AG04450 (cell line): ENCODE measurements around the gene PCP4L1. TPM values are rescaled to one million over a fixed set of nuclear protein-coding genes. Genes with fewer than 3 reads are reported as not detected.

Experiments
- CTCF ChIA-PET: fragments of 300-600, 350-600 bp; formaldehyde crosslinking; extraction: SDS; loops from one replicate; lab custom pipeline; 2022; ENCODE audit warnings: antibody characterized with exemption, inconsistent platforms; lab: Charles Lee
- POLR2A ChIA-PET: fragments of 350-600 bp; formaldehyde crosslinking; extraction: SDS; loops from one replicate; lab custom pipeline; 2021; ENCODE audit warnings: antibody characterized with exemption, inconsistent platforms; lab: Yijun Ruan, JAX
- DNase-seq: peaks from one replicate; pipeline ENCODE4 v3.0.0-alpha.2; 2011; ENCODE audit warnings: low read depth, low spot score
- H3K27ac ChIP-seq: one replicate; pipeline ENCODE4 v1.5.1; 2012; ENCODE audit warnings: low read depth, low read length, control low read depth
- H3K27me3 ChIP-seq: one replicate; pipeline ENCODE4 v1.6.0; 2012; ENCODE audit warnings: low read length; ENCODE audit not compliant: control insufficient read depth, insufficient read depth
- H3K4me3 ChIP-seq: 2 replicates; pipeline ENCODE4 v1.5.1; 2011; ENCODE audit warnings: mild to moderate bottlenecking, low read depth, low read length, control low read depth
- H3K9me3 ChIP-seq: 2 replicates; pipeline ENCODE4 v1.5.1; 2012; ENCODE audit warnings: low read length; ENCODE audit not compliant: control insufficient read depth, insufficient read depth
- polyA plus RNA-seq: library from polyadenylated mRNA; depleted of rRNA; stranded (reverse); fragments of >200 nt; gene quantifications from 2 replicates; pipeline ENCODE4 v1.2.3, GENCODE V29; 2011
- TF ChIP-seq, protein P1 (sequence below): IDR thresholded peaks from 2 replicates; pipeline ENCODE4 v1.5.1; 2011; ENCODE audit warnings: low read depth, low read length, control low read depth, inconsistent platforms

The PCP4L1 gene
- polyA plus RNA-seq, 1 experiment = not detected

DNA sequence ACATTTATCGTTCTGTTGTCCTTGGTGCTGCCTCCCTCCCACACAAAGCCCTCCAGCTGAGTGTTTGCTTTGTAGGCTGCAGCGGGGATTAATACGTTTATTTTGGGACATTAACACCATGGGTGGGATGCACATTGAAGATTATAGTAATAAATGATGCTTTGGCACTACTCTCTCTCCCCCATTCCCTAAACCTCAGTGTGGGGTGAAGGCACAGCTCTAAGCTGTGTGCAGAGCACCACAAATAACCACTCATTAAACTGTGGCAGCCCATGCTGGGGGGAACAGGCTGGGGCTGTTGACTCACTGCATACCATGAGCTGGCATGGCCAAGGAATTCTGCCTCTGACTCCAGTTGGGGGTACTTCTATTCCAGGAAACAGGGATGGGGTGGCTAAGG, 7.7 kb downstream of the PCP4L1 start:
- Histone ChIP-seq H3K27ac (no peak overlapping the region), H3K4me3 (no peak overlapping the region), H3K27me3 (peaks cover 8% of the 10 kb centered on the region), H3K9me3 (no peaks in the 10 kb centered on the region)
- POLR2A ChIA-PET = no interaction called here
- TF ChIP-seq, protein P1, sequence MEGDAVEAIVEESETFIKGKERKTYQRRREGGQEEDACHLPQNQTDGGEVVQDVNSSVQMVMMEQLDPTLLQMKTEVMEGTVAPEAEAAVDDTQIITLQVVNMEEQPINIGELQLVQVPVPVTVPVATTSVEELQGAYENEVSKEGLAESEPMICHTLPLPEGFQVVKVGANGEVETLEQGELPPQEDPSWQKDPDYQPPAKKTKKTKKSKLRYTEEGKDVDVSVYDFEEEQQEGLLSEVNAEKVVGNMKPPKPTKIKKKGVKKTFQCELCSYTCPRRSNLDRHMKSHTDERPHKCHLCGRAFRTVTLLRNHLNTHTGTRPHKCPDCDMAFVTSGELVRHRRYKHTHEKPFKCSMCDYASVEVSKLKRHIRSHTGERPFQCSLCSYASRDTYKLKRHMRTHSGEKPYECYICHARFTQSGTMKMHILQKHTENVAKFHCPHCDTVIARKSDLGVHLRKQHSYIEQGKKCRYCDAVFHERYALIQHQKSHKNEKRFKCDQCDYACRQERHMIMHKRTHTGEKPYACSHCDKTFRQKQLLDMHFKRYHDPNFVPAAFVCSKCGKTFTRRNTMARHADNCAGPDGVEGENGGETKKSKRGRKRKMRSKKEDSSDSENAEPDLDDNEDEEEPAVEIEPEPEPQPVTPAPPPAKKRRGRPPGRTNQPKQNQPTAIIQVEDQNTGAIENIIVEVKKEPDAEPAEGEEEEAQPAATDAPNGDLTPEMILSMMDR = no peak
- no peak for DNase-seq
- CTCF ChIA-PET = no interaction called here

DNA sequence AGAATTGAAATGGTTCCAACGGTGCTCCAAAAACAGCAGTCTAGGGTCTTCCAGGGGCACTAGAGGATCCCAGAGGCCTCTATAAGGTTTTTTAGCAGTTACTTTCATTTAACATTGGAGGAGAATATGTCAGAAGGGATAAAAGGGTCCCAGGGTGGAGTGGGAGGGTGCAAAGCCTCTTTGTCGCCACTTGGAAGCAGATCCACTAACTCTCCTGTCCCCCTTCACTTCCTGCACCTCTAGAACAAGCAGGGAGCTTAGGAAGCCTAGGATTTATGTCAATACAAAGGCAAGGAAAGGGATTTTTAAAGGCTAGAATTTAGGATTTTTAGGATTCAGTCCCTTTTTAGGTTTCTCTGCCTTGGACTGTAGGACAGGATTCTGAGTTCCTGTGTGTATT, 8.3 kb downstream of the PCP4L1 start:
- CTCF ChIA-PET = interaction anchor here (0.6 kb wide), 1 partner anchor 23 kb away, joined by 3 read pairs; no protein-coding TSS in a partner anchor
- no peak overlapping the region for H3K27ac ChIP-seq
- POLR2A ChIA-PET = no interaction called here

DNA sequence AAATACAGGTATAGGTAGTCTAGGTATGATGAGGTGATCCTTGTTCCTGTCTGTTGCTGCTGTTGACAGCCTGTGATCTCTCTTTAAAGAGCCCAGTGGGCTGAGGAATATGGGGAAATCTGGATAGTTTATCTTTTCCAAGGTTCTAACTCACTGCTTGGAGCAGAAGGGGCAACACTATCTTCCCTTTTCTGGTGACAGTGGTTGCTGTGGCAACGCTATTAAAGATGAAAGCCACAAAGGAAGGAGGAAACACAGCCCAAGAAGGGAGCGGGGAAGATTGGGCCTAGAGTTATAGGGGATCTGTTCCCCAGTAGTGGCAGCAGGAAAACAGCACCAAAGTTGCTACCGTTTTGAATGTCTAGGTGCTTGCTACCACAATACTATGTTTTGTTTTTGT, 8.8 kb downstream of the PCP4L1 start:
- ChIA-PET CTCF (interaction anchor here (0.6 kb wide), 1 partner anchor 23 kb away, joined by 3 read pairs; no protein-coding TSS in a partner anchor), POLR2A (no interaction called here)
- H3K9me3 ChIP-seq = no peaks in the 10 kb centered on the region
- H3K27ac ChIP-seq = no peak overlapping the region
- TF ChIP-seq, protein P1 = no peak
- peaks cover 3% of the 10 kb centered on the region for H3K27me3 ChIP-seq
- DNase-seq = no peak
- no peak overlapping the region for H3K4me3 ChIP-seq

More for the DNA sequence above, 8.3 kb downstream of the PCP4L1 start:
- TF ChIP-seq, protein P1 = no peak
- Histone ChIP-seq H3K9me3 (no peaks in the 10 kb centered on the region), H3K27me3 (peaks cover 3% of the 10 kb centered on the region), H3K4me3 (no peak overlapping the region)
- no peak for DNase-seq

DNA sequence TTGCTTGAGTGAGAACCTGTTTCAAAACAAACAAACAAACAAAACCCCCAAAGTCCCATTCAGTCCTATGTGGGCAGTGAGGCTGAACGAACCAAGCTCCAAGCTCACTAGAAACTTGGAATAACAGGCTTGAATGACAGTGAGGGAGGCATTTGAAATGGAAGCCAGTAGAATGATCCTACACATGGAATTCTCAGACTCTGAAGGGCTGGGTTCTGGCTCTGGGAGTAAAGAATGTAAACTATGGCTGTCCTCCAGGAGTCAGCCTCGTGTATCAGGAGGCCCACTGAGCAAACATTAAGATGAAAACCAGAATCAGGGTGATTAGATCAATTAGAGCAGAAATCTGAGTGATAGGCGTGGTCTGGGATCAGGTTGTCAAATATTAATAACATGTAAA, 14.9 kb downstream of the PCP4L1 start:
- Histone ChIP-seq H3K27ac (no peak overlapping the region), H3K27me3 (peaks cover 11% of the 10 kb centered on the region), H3K9me3 (no peaks in the 10 kb centered on the region), H3K4me3 (no peak overlapping the region)
- no peak for DNase-seq
- POLR2A ChIA-PET = no interaction called here
- TF ChIP-seq, protein P1 = no peak
- CTCF ChIA-PET = interaction anchor here (1.3 kb wide), 2 partner anchors 18 kb away, joined by 3 to 7 read pairs; no protein-coding TSS in a partner anchor

DNA sequence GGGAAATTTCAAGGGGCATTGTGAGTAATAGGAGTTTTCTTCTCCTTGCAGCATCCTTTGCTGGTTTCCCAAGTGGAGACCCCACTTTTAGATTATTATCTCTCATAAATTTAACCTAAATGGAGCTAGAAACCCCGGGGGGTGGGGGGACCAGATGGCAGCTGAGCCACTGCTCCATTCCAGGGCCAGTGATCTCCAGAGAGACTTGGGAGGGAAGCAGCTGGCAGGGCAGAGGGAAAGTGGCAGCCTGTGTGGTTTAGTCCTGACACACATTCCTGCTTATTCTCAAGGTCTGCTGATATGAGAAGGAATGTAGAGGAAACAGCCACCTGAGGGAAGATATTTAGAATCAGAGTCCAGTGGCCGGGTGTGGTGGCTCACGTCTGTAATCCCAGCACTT, 16.3 kb downstream of the PCP4L1 start:
- Histone ChIP-seq H3K4me3 (no peak overlapping the region), H3K27ac (no peak overlapping the region), H3K9me3 (no peaks in the 10 kb centered on the region), H3K27me3 (peaks cover 11% of the 10 kb centered on the region)
- TF ChIP-seq, protein P1 = no peak
- ChIA-PET CTCF (interaction anchor here (1.3 kb wide), 1 partner anchor 16 kb away, joined by 7 read pairs; no protein-coding TSS in a partner anchor), POLR2A (no interaction called here)
- no peak for DNase-seq
